Globus pallidus (tissue), 1 donor: ENCODE results near the gene SKP1.

Source experiments
- DNase-seq: peaks from one replicate; pipeline ENCODE4 v3.0.0-alpha.2; 2015; ENCODE audit warnings: low spot score

The SKP1 gene

DNA sequence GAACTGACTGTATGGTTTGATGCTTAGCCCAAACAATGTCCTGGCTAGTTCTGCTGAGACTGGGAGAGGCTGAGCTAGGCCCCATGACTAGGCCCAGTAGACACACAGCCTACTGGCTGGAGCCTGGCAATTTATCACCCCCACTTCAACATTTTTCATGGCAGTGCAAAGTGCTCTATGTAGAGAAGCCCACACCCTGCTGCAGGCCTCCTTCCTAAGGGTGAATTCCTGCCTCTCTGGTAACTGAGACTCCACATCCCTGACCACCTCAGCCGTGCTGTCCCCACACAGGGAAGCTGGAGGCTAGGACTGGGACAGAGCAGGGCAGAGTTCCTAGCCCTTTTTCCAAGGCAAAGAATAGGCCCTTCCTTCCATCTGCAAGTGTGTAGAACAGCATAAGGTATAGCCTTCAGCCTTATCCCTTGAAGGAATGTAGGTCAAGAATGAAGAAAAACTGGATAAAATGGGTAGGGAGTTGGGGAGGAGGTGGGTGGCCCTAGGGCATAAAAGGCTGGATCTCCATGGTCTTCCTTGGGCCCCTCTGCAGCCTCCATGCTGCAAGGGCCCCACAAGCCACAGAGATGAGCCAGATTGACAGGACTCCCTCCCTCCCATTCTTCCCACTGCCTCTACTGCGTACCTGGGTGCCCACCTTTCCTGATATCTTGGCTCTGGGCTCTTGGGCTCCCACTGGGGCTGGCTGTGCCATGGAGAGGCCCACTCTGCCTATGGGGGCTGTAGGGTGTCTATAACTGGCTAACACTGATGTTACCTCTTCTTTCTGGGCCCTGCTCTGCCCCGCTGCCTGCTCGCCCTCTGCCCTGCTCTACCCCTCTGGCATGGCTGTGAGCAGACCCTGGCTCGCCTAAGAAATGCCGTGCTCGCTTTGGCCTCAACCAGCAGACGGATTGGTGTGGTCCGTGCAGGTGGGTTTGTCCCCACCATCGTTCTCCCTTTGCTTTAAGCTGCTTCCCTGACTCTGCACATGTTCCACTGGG lies 32.5 kb downstream of the SKP1 start:
- no peak for DNase-seq

- no peak for DNase-seq
Observed at GRCh38 chr5:134143431-134143830, 33.3 kb downstream of the SKP1 start.

DNA sequence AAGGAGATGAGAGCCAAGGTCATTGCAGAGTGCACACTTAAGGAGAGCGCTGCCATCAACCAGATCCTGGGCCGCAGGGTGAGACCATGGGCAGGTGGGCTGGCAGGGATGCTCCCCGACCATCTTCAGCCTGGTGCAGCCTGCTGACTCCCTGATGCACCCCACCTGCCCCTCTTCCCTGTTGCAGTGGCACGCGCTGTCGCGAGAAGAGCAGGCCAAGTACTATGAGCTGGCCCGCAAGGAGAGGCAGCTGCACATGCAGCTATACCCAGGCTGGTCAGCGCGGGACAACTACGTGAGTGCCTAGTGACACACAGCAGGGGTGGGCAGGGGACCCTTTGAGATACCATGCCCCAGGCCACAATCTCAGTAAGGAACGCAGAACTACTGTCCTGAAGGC lies 33.9 kb downstream of the SKP1 start:
- no peak for DNase-seq

DNA sequence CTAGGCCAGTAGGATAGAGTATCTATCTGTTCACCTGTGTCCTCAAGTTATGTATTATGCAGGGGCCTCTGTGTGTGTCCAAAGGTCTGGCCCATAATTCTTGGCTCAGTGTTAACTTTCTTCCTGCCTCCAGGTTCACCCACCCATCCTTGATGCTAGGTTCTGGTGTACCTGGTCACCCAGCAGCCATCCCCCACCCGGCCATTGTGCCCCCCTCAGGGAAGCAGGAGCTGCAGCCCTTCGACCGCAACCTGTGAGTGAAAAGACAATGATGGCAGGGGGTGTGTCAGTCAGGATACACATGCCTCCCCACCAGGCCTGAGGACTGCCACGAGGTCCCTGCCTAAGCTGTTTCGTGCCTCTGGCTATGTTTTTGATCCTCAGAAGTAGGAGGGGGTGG lies 34.7 kb downstream of the SKP1 start:
- no peak for DNase-seq

- no peak for DNase-seq
Observed at GRCh38 chr5:134141331-134142050, 35.3 kb downstream of the SKP1 start.

- peak; percentile 63 for DNase-seq
Observed at GRCh38 chr5:134140530-134141201, 36.1 kb downstream of the SKP1 start.

DNA sequence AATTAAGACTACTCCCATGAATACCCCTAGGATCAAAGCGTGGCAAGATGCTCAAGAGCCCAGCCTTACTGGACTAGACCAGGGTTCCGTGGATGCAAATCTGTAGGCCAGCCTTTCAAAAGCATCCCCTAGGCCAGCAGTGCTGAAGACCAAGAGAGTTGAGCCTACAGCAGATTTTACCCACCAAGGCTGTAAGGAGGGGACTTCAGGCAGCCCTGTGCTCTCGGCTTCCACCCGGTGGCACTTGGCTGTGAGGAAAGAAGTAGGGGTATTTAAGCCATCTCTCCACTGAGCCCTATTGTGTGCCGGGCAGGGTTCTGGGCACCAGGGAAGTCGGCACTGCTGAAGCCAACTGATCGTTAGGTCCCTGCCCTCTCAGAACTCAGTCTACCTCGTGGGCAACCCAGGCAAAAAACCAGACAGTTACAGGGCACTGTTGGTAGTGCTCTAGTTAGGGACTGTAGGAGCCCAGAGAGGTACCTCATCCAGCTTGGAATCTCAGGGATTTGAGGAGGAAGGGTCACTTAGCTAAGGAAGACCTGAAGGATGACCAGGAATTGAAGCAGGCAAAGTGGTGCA lies 36.8 kb downstream of the SKP1 start:
- DNase-seq = no peak

DNA sequence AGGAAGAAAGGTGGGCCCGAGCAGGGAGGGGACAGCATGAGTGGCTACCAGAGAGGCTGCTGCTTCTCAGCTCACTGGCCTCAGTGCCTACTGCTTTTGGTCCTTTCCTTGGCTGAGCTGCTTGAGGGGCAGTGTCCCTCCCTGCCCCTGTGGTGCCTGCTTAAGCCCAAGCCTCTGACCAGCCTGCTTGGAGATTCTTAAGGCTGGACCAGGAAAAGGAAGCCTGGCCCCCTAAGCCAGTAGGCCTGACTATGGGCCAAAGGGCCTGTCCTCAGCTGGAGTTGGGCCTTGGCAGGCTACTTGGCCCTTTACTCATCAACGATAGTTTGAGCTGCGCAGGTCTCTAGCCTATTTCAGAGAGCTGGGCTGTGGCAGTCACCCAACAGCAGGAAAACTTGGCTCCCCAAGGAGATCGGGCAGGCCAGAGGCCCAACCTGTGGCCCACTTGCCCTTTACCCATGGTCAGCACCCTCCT lies 37.3 kb downstream of the SKP1 start:
- DNase-seq = no peak

GRCh38 chr5:134138416-134139376 lies 38.1 kb downstream of the SKP1 start:
- no peak for DNase-seq

DNA sequence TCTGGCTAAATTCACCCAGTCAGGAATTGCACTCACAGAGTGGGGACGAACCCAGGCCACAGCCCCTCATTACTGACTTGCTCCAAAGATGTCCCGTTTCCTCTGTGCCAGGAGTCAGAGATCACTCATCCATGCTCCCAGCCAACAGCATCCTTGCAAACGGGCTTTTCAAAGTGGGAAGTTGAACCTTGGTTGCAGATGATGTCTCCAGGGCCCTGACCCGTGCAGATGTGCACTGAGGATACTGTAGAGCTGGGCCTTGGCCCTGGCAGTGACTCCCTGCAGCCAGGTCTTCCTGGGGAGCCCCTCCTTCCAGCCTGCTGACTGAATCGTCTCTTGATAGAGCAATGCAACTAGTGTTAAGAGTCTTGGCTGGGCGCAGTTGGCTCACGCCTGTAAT lies 40.0 kb downstream of the SKP1 start:
- no peak for DNase-seq

GRCh38 chr5:134136221-134136631 lies 40.5 kb downstream of the SKP1 start:
- DNase-seq = no peak

GRCh38 chr5:134135091-134135655 lies 41.6 kb downstream of the SKP1 start:
- DNase-seq = no peak

DNA sequence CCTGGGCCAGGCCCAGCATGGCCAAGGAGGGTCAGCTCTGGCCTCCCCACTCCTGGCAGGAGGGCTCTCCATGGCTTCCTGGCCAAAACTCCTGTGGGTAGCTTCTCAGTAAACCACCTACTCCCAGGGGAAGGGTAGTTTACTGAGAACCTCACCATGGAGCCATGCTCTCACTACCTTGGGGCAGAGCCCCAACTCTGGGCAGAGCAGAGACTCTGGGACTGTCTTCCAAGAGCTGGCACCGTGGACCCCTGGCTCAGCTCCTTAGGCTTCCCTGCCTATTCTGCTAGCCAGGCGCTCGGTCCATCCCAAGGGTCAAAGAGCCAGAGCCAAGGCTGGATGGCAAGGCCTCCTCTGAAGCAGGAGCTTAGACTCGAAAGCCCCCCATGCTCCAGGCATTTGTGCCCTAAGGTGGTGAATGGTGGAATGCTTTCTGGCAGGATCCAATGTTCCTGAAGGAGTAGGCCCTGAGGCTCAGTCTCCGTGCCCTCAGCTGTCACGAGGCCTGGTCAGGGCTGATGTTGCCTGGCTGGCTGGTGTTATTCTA lies 42.7 kb downstream of the SKP1 start:
- DNase-seq = no peak

GRCh38 chr5:134133188-134133994 lies 43.4 kb downstream of the SKP1 start:
- DNase-seq = no peak

- DNase-seq = no peak
Observed at GRCh38 chr5:134132372-134133187, 44.2 kb downstream of the SKP1 start.

GRCh38 chr5:134131578-134132350 lies 45.0 kb downstream of the SKP1 start:
- DNase-seq = no peak

GRCh38 chr5:134131165-134131564 lies 45.6 kb downstream of the SKP1 start:
- DNase-seq = no peak
